CD4-positive, alpha-beta T cell (primary cell): ENCODE results near the gene ADAMTSL2. TPM values are rescaled to one million over a fixed set of nuclear protein-coding genes. Genes with fewer than 3 reads are reported as not detected.

ENCODE experiments used
- ATAC-seq: fragments of 200-7000 bp; cut with Tn5 transposase; one replicate; pipeline ENCODE4 v1.10.0; 2022; ENCODE audit warnings: mild to moderate bottlenecking; ENCODE audit not compliant: poor library complexity
- CTCF ChIA-PET: fragments of 350-600 bp; sonication (Branson Sonifier 250); formaldehyde crosslinking; loops from one replicate; lab custom pipeline; 2021; ENCODE audit warnings: antibody characterized with exemption, inconsistent platforms; lab: Charles Lee
- POLR2A ChIA-PET: fragments of 350-600 bp; sonication (Branson Sonifier 250); formaldehyde crosslinking; loops from one replicate; lab custom pipeline; 2021; ENCODE audit warnings: antibody characterized with exemption, inconsistent platforms; lab: Charles Lee
- DNase-seq, 14 experiments: peaks; one replicate each; pipeline ENCODE4 v3.0.0-alpha.2; 2013 to 2020; ENCODE audit warnings: mixed read lengths in 2 of 14
- H3K27ac ChIP-seq, 2 donors: one replicate each; pipeline versions ENCODE4 v1.5.1 to v1.7.0; 2013; ENCODE audit warnings: low read length in 2 of 2, low read depth in 1 of 2, mild to moderate bottlenecking in 1 of 2
- H3K27me3 ChIP-seq, 2 experiments: 1 replicate in 1 of 2; 2 replicates in 1 of 2; pipeline versions ENCODE4 v1.6.1 to v1.7.0; 2013; ENCODE audit warnings: low read length in 2 of 2, control low read depth in 1 of 2, mild to moderate bottlenecking in 1 of 2, moderate library complexity in 1 of 2; ENCODE audit not compliant: insufficient read depth in 2 of 2, control insufficient read depth in 1 of 2
- H3K36me3 ChIP-seq: one replicate; pipeline ENCODE4 v1.6.1; 2013; ENCODE audit warnings: low read length, control low read depth; ENCODE audit not compliant: insufficient read depth
- H3K4me1 ChIP-seq: one replicate; pipeline ENCODE4 v1.6.1; 2013; ENCODE audit warnings: low read length, control low read depth; ENCODE audit not compliant: insufficient read depth
- H3K4me3 ChIP-seq: one replicate; pipeline ENCODE4 v1.5.1; 2013; ENCODE audit warnings: mild to moderate bottlenecking, low read length, moderate library complexity
- H3K9me3 ChIP-seq, 2 experiments: 1 replicate in 1 of 2; 2 replicates in 1 of 2; pipeline versions ENCODE4 v1.6.1 to v1.7.0; 2013; ENCODE audit warnings: low read length in 2 of 2, mild to moderate bottlenecking in 2 of 2, control low read depth in 1 of 2, moderate library complexity in 1 of 2; ENCODE audit not compliant: control insufficient read depth in 1 of 2, insufficient read depth in 1 of 2
- H3K27ac Mint-ChIP-seq: one replicate; pipeline ENCODE4 v1.8.0; 2020; ENCODE audit warnings: mixed read lengths
- H3K27me3 Mint-ChIP-seq: one replicate; pipeline ENCODE4 v1.8.0; 2021; ENCODE audit warnings: mixed read lengths
- H3K36me3 Mint-ChIP-seq: one replicate; pipeline ENCODE4 v1.8.0; 2021; ENCODE audit warnings: low read depth, mixed read lengths
- H3K4me1 Mint-ChIP-seq: one replicate; pipeline ENCODE4 v1.8.0; 2021; ENCODE audit warnings: low read depth, mixed read lengths
- H3K4me3 Mint-ChIP-seq: one replicate; pipeline ENCODE4 v1.8.0; 2020; ENCODE audit warnings: mild to moderate bottlenecking, mixed read lengths
- H3K9me3 Mint-ChIP-seq: one replicate; pipeline ENCODE4 v1.8.0; 2020; ENCODE audit warnings: mixed read lengths
- CTCF ChIP-seq: fragments of 200-600 bp; IDR thresholded peaks from one replicate; pipeline ENCODE4 v1.8.0; 2022; ENCODE audit warnings: antibody characterized with exemption, mild to moderate bottlenecking
- intact Hi-C, 2 experiments: fragments of 100-400 bp; cut with DNase I in 1 of 2; cut with micrococcal nuclease in 1 of 2; formaldehyde crosslinking; loops; one replicate each; pipeline versions ENCODE4 v1.15.1 to v1.9.0; 2023 to 2025; cut with DNase I, micrococcal nuclease
- total RNA-seq, 174 experiments: library from RNA in 2 of 174; stranded (reverse) in 2 of 174; gene quantifications; one replicate each; pipeline ENCODE4 v1.2.3 and lab custom pipeline; 2021 to 2026

The ADAMTSL2 gene
- total RNA-seq, 2 experiments from 2014 or later: 1.2 to 1.3 TPM

- POLR2A ChIA-PET: no interaction called here
- Histone ChIP-seq H3K27me3 (peaks cover 38 to 39% of the 10 kb centered on the region in 2 experiments), H3K9me3 (peaks cover 0 to 4% of the 10 kb centered on the region in 2 experiments), H3K27ac (no peak overlapping the region), H3K4me1 (peaks cover 3% of the 10 kb centered on the region), H3K4me3 (no peak overlapping the region), H3K36me3 (no peaks in the 10 kb centered on the region)
- H3K4me3 Mint-ChIP-seq: no peak overlapping the region
- no peaks in the 10 kb centered on the region for H3K36me3 Mint-ChIP-seq
- H3K27me3 Mint-ChIP-seq: peaks cover 68% of the 10 kb centered on the region
- TF ChIP-seq CTCF: no peak
- H3K27ac Mint-ChIP-seq: no peak overlapping the region
- intact Hi-C loops: no loop called here
- no peak for DNase-seq
- CTCF ChIA-PET: no interaction called here
- H3K9me3 Mint-ChIP-seq: no peaks in the 10 kb centered on the region
- ATAC-seq: no peak
- H3K4me1 Mint-ChIP-seq: peaks cover 8% of the 10 kb centered on the region
Observed at GRCh38 chr9:133579601-133580418, 45.3 kb downstream of the ADAMTSL2 start.

- H3K27me3 Mint-ChIP-seq: peaks cover 73% of the 10 kb centered on the region
- CTCF ChIA-PET: no interaction called here
- H3K4me1 Mint-ChIP-seq: peaks cover 8% of the 10 kb centered on the region
- H3K36me3 Mint-ChIP-seq: no peaks in the 10 kb centered on the region
- Histone ChIP-seq H3K4me3 (no peak overlapping the region), H3K9me3 (peaks cover 0 to 10% of the 10 kb centered on the region in 2 experiments), H3K36me3 (no peaks in the 10 kb centered on the region), H3K27ac (no peak overlapping the region), H3K27me3 (peaks cover 43 to 45% of the 10 kb centered on the region in 2 experiments), H3K4me1 (peaks cover 9% of the 10 kb centered on the region)
- TF ChIP-seq CTCF: no peak
- intact Hi-C loops: no loop called here
- H3K4me3 Mint-ChIP-seq: no peak overlapping the region
- POLR2A ChIA-PET: no interaction called here
- DNase-seq (no peak), ATAC-seq (no peak)
- no peaks in the 10 kb centered on the region for H3K9me3 Mint-ChIP-seq
- no peak overlapping the region for H3K27ac Mint-ChIP-seq
Observed at GRCh38 chr9:133580419-133580738, 45.9 kb downstream of the ADAMTSL2 start.

- no peaks in the 10 kb centered on the region for H3K36me3 Mint-ChIP-seq
- POLR2A ChIA-PET: interaction anchor here (0.7 kb wide), 1 partner anchor 811 kb away, joined by 3 read pairs; no protein-coding TSS in a partner anchor
- Histone ChIP-seq H3K4me1 (peaks cover 15% of the 10 kb centered on the region), H3K27ac (no peak overlapping the region), H3K27me3 (peaks cover 45 to 51% of the 10 kb centered on the region in 2 experiments), H3K9me3 (peaks cover 0 to 15% of the 10 kb centered on the region in 2 experiments), H3K4me3 (no peak overlapping the region), H3K36me3 (no peaks in the 10 kb centered on the region)
- H3K27ac Mint-ChIP-seq: no peak overlapping the region
- H3K9me3 Mint-ChIP-seq: no peaks in the 10 kb centered on the region
- intact Hi-C loops: no loop called here
- CTCF ChIA-PET: no interaction called here
- H3K4me3 Mint-ChIP-seq: no peak overlapping the region
- peaks cover 74% of the 10 kb centered on the region for H3K27me3 Mint-ChIP-seq
- no peak for DNase-seq
- ATAC-seq: no peak
- peaks cover 8% of the 10 kb centered on the region for H3K4me1 Mint-ChIP-seq
- TF ChIP-seq CTCF: no peak
Observed at GRCh38 chr9:133581011-133581410, 46.5 kb downstream of the ADAMTSL2 start.
